ENCODE measurements around the gene PRSS21.

The PRSS21 gene

GRCh38 chr16:2843526-2843925 lies 26.5 kb downstream of the PRSS21 start:
- no peak for DNase-seq
- Mint-ChIP-seq H3K9me3 (no peaks in the 10 kb centered on the region), H3K36me3 (ENCODE audit: low read depth) (no peaks in the 10 kb centered on the region), H3K27me3 (ENCODE audit: low read depth, poor library complexity) (peaks cover 68% of the 10 kb centered on the region), H3K27ac (no peak overlapping the region), H3K4me1 (no peaks in the 10 kb centered on the region), H3K4me3 (no peak overlapping the region)
- no peak for TF ChIP-seq CTCF (IDR thresholded peaks at IDR 0.05)

GRCh38 chr16:2845116-2845515 lies 28.1 kb downstream of the PRSS21 start:
- Mint-ChIP-seq H3K27me3 (ENCODE audit: low read depth, poor library complexity) (peaks cover 69% of the 10 kb centered on the region), H3K27ac (no peak overlapping the region), H3K9me3 (no peaks in the 10 kb centered on the region), H3K4me1 (no peaks in the 10 kb centered on the region), H3K36me3 (ENCODE audit: low read depth) (no peaks in the 10 kb centered on the region), H3K4me3 (no peak overlapping the region)
- no peak for DNase-seq
- TF ChIP-seq CTCF (IDR thresholded peaks at IDR 0.05) = no peak

GRCh38 chr16:2846511-2847310 lies 29.7 kb downstream of the PRSS21 start:
- Mint-ChIP-seq H3K36me3 (ENCODE audit: low read depth) (no peaks in the 10 kb centered on the region), H3K27ac (no peak overlapping the region), H3K4me1 (no peaks in the 10 kb centered on the region), H3K4me3 (peak overlapping the region; percentile 1), H3K27me3 (ENCODE audit: low read depth, poor library complexity) (peaks cover 78% of the 10 kb centered on the region), H3K9me3 (no peaks in the 10 kb centered on the region)
- TF ChIP-seq CTCF (IDR thresholded peaks at IDR 0.05) = no peak
- DNase-seq = no peak

- Mint-ChIP-seq H3K36me3 (ENCODE audit: low read depth) (no peaks in the 10 kb centered on the region), H3K9me3 (peaks cover 3% of the 10 kb centered on the region), H3K27ac (no peak overlapping the region), H3K27me3 (ENCODE audit: low read depth, poor library complexity) (peaks cover 64% of the 10 kb centered on the region), H3K4me3 (no peak overlapping the region), H3K4me1 (no peaks in the 10 kb centered on the region)
- no peak for DNase-seq
- no peak for TF ChIP-seq CTCF (IDR thresholded peaks at IDR 0.05)
Observed at GRCh38 chr16:2848933-2849725, 32.1 kb downstream of the PRSS21 start.

GRCh38 chr16:2852003-2852730 lies 35.1 kb downstream of the PRSS21 start:
- DNase-seq = no peak
- Mint-ChIP-seq H3K27me3 (ENCODE audit: low read depth, poor library complexity) (peaks cover 61% of the 10 kb centered on the region), H3K9me3 (peaks cover 18% of the 10 kb centered on the region), H3K36me3 (ENCODE audit: low read depth) (no peaks in the 10 kb centered on the region), H3K4me3 (no peak overlapping the region), H3K27ac (no peak overlapping the region), H3K4me1 (no peaks in the 10 kb centered on the region)
- no peak for TF ChIP-seq CTCF (IDR thresholded peaks at IDR 0.05)

Data from nephron progenitor cell (in vitro differentiated cells).